ENCODE data around the gene ATXN7.

- no peak for TF ChIP-seq ATF7 (IDR thresholded peaks at IDR 0.05; ENCODE audit: low read depth)
- no peak for TF ChIP-seq FOXM1 (IDR thresholded peaks at IDR 0.05; ENCODE audit: low read depth, low read length)
- TF ChIP-seq, protein P1, sequence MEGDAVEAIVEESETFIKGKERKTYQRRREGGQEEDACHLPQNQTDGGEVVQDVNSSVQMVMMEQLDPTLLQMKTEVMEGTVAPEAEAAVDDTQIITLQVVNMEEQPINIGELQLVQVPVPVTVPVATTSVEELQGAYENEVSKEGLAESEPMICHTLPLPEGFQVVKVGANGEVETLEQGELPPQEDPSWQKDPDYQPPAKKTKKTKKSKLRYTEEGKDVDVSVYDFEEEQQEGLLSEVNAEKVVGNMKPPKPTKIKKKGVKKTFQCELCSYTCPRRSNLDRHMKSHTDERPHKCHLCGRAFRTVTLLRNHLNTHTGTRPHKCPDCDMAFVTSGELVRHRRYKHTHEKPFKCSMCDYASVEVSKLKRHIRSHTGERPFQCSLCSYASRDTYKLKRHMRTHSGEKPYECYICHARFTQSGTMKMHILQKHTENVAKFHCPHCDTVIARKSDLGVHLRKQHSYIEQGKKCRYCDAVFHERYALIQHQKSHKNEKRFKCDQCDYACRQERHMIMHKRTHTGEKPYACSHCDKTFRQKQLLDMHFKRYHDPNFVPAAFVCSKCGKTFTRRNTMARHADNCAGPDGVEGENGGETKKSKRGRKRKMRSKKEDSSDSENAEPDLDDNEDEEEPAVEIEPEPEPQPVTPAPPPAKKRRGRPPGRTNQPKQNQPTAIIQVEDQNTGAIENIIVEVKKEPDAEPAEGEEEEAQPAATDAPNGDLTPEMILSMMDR (IDR thresholded peaks at IDR 0.05 in 2 of 3, conservative IDR thresholded peaks at IDR 0.05 in 1 of 3; ENCODE audit: control insufficient read depth in 2 of 3, extremely low read depth in 1 of 3, insufficient read depth in 1 of 3, low read depth in 3 of 3, low read length in 3 of 3), result no peak
- no peak for TF ChIP-seq MAX (IDR thresholded peaks at IDR 0.05; ENCODE audit: low read depth, low read length)
- no peak for TF ChIP-seq RUNX3 (IDR thresholded peaks at IDR 0.05; ENCODE audit: low read length)
- TF ChIP-seq DPF2 (IDR thresholded peaks at IDR 0.05), result no peak
- no peak for TF ChIP-seq GABPA (IDR thresholded peaks at IDR 0.05; ENCODE audit: low read depth)
- TF ChIP-seq TAF1 (IDR thresholded peaks at IDR 0.05; ENCODE audit: borderline replicate concordance, low read depth, low read length), result no peak
- TF ChIP-seq CEBPB (IDR thresholded peaks at IDR 0.05; ENCODE audit: borderline replicate concordance in 1 of 2, low read depth in 2 of 2, low read length in 2 of 2), result no peak
- TF ChIP-seq EZH2 (IDR thresholded peaks at IDR 0.05; ENCODE audit: borderline replicate concordance, control insufficient read depth, low read depth, low read length), result no peak
- TF ChIP-seq, protein P2, sequence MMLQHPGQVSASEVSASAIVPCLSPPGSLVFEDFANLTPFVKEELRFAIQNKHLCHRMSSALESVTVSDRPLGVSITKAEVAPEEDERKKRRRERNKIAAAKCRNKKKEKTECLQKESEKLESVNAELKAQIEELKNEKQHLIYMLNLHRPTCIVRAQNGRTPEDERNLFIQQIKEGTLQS (IDR thresholded peaks at IDR 0.05; ENCODE audit: borderline replicate concordance, extremely low read depth, low read depth, low read length), result no peak
- TF ChIP-seq NR2C2 (IDR thresholded peaks at IDR 0.05; ENCODE audit: borderline replicate concordance, control insufficient read depth, insufficient read length, low read depth), result no peak
- TF ChIP-seq POLR2AphosphoS5 (IDR thresholded peaks at IDR 0.05; ENCODE audit: low read length), result no peak
- TF ChIP-seq RAD21 (IDR thresholded peaks at IDR 0.05; ENCODE audit: insufficient read depth, low read depth, low read length), result no peak
Observed at GRCh38 chr3:63973406-63973805, 109.7 kb downstream of the ATXN7 start.

Measured in GM12878 (cell line).